RPMI8226 (cell line): Measurements from ENCODE around the gene POLR2M.

Experiments
- DNase-seq: peaks from one replicate; pipeline ENCODE4 v3.0.0-alpha.2; 2015

Gene POLR2M

DNA sequence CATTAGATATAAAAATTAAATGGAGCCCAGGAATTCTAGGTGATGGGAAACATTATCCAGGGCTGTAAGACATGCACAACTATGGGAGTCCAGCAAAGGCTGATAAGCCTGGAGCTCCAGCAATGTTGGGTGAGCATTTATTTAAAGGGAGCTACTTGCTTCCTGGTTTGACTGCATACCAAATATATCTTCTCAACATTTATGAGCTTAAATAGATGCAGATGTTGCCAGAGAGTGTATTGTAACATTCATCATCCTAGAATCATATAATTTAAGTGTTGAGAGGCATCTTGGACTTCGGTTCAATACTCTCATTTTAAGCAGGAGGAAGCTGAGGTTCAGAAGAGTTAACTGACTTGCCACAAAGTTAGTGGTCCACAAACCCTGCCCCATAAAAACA lies 12.2 kb upstream of the POLR2M start:
- no peak for DNase-seq

DNA sequence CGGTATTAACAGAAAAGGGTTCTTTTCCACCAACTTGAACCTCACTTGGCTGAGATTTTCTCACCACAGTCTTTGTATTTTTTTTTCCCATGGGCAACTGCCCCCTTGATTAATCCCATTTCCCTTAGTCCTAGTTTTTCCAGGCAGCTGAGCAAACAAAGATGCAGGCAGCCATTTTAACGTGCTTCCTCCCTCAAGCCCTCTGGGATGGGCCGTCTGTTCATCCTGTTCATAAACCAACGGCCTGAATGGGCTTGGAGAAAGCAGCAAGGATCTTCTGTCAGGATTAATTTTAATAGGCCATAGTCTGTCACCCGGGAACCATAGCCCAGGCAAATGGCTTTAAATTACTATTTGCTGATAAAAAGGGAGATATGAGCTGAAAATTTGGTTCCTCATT lies 10.4 kb upstream of the POLR2M start:
- DNase-seq: no peak

- DNase-seq: no peak
These were observed 8.9 kb upstream of the POLR2M start for GRCh38 chr15:57697588-57697987.

DNA sequence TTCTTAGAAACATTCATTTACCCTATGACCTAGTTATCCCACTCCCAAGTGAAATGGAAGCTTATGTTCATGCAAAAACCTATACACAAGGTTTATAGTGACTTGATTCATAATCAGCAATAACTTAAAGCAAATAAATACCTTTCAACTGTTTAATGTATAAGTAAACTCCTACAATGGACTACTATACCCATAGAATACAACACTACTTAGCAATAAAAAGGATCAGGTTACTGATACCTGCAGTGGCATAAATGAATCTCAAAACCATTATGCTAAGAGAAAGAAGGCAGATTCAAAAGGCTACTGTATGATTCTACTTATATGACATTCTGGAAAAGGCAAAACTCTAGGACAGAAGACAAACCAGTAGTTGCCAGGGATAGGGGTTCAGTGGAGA lies 8.3 kb upstream of the POLR2M start:
- no peak for DNase-seq

GRCh38 chr15:57698991-57699390 lies 7.5 kb upstream of the POLR2M start:
- no peak for DNase-seq

GRCh38 chr15:57703387-57703786 lies 3.1 kb upstream of the POLR2M start:
- no peak for DNase-seq

DNA sequence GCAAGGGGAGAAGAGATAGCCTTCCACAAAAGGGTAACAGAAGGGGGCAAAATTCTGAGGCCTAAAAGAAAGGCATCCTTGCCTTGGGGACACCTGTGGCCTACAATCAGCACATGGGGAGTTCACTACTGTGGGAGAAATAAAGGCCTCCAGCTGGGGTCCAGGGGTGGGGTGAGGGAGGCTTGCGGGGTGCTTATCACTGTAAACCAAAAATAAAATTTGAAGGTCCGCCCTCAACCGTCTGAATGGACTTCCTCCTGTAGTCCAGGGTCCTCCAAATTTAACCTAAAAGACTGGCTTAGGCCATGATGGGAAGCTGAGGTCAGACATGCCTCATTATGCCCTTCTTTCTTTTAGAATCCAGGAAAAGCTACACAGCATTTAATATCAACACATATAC lies 2.1 kb upstream of the POLR2M start:
- no peak for DNase-seq

DNA sequence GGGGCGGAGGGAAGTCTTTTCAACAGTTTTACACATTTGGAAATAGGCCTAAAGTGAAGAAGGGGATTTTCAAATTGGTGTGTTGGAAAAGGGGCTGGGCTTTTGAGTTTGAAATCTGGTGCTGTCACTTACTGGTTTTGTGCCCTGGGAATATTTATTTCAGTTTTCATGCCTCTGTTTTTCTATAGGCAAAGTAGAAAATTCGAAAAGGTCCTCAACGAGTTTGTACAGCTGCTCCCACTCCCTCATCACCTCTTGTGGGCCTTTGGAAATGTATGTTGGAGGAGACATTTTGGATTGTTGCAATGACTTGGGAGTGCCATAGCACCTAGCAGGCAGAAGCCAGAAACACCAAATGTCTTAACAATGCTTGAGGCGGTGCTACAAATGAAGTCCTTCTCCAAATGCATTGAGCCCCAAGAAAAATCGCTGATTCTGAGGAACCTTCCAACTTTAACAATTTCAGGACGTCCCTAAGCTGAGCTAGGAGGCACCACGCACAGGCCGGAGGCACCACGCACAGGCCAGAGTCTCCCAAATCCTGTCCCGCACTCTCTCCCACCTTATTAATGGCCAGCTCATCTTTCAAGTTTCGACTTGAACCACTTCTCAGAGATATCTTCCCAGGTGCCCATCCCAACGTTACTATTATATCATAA lies 639 bp upstream of the POLR2M start:
- no peak for DNase-seq

DNA sequence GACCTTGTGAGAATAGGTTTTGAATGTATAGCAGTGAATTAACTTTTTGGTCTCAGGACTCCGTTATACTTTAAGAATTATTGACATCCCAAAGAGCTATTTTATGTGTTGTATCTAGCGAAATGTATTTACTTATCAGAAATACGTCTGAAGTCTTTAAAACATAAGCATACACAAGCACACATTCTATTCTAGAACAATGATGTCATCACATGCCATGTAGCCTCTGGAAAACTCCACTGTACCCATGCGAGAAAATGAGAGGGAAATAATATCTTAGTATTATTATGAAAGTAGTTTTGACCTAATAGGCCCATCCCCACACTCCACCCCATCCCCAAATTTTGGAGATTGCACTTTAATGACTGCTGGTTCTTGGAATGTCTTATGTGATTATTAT lies 1.5 kb downstream of the POLR2M start:
- DNase-seq: no peak

DNA sequence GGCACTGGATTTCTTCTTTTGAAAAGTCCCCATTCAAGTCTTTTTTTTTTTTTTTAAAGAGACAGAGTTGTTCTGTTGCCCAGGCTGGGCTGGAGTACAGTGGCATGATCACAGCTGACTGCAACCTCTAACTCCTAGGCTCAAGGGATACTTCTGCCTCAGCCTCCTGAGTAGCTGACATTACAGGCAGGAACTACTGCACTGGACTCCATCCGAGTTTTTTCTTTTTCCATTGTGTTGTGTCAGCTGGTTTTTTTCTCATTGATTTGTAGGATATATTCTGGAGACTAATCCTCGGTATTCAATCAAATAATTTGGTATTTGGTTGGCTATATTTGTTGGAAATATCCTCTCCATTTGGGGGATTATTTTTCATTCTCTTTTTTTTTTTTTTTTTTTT lies 11.8 kb downstream of the POLR2M start:
- DNase-seq: no peak

DNA sequence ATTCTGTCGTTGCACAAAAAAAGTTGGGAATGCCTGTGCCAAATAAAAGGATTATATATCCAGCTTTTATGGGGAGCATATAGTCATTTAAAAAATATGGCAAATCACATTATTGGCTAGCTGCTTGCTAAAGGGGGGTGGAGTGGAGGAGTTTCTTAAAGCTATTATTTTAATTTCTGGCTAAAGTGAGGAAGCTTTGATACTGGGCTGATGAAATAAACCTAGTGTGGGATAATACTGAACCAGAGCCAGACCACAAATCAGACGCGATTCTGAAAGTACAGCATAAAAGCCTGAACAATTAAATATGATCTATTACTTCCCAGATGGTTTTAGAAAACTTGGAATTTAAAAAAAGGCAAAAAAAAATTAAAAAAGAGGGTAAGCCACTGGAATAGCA lies 14.4 kb downstream of the POLR2M start:
- no peak for DNase-seq

- DNase-seq: no peak
These were observed 19.9 kb downstream of the POLR2M start for GRCh38 chr15:57726411-57726810.

DNA sequence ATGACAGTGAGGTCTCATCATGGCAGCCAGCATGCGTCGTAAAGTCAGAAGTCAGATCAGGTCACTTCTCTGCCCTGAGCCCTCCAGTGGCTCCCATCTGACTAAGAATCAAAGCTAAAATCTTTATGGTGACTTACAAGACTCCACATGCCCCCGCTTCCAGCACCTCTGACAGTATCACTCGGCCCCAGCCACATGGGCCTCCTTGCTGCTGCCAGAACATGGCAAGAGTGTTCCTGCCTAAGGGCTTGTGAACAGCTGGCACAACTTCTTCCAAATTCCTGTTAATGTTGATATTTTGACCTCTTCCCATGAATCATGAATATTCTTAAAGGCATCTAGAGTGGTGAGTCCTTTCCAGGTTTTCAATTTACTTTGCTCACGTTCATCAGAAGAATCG lies 20.5 kb downstream of the POLR2M start:
- DNase-seq: no peak

DNA sequence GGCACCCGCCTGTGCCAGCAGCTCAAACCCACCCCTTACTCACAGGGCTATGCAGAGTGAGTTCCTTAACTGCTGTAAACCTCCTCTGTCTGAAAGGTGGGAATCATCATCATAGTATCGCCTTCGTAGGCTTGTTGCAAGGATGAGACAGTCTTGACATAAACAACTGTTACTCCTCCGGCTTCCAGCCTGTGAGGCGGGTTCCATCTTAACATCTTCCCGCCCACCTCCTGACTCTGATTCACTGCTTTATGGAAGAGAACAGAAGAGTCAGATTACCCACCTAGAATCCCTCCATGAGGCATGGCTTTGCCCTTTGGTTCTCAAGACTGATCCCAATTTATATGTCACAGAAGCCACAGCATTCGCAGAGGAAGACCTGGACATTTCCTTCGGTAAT lies 21.9 kb downstream of the POLR2M start:
- no peak for DNase-seq

GRCh38 chr15:57730876-57731275 lies 24.4 kb downstream of the POLR2M start:
- DNase-seq: no peak

DNA sequence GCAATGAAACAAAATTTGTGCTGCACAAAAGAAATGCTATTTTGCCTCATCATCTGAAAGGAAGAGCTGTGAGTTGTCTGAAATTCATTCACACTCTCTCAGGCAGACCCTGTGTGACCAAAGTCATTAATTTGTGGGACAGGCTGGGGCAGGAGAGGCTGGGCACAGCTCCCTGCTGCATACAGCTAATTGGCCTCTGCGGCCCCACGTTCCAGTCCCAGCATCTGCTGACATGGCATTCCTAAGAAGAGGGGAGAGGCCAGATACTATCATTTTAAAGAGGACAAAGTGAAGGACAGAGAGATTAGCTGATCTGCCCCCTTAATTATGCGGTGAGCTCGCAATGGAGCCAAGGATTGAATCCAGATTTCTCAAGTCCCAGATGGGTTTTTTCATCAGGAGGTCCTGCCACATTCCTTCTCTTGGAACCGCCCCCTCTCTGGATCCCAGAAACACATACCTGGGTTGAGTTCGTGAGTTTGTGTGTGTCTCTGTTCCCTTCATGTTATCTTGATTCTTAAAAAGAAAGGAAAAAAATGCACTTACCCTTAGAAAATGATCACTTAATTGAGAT lies 25.1 kb downstream of the POLR2M start:
- DNase-seq: no peak

GRCh38 chr15:57732526-57733331 lies 26.2 kb downstream of the POLR2M start:
- peak; percentile 79 for DNase-seq

DNA sequence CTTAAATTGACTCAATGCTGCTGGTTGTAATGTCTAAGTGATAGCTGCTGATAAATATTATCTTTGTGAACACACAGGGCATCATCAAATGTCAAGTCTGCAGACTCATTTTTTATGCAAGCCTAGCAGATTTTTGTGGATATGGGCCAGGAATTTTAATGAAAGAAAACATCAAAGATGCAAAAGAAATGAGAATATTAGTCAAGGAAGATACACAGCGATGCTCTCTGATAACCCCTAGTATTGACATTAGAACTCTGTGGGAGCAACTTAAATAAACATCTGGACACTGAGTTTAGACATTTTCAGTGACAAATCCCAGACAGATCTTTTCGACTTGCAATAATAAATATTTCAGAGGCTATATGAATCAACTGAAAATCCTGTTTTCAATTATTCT lies 28.3 kb downstream of the POLR2M start:
- no peak for DNase-seq

DNA sequence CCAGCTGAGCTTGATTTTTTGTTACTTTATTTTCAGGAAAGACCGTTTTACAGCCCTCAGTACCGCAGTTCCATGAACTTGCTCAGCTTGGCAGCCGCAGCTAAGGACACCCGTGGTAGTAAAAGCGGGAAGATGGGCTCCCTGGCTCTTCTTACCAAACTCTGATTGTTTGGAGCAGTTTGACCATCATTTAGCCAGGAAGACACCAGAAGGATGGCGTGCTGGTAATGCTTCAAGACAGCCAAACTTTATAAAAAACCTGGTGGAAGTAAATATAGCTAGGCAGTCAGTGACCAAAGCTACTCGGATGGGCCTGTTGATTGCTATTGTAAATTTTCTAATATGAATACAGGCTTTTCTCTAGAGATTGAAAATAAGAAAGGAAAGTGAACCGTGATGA lies 28.9 kb downstream of the POLR2M start:
- no peak for DNase-seq

GRCh38 chr15:57735891-57736290 lies 29.4 kb downstream of the POLR2M start:
- DNase-seq: no peak

DNA sequence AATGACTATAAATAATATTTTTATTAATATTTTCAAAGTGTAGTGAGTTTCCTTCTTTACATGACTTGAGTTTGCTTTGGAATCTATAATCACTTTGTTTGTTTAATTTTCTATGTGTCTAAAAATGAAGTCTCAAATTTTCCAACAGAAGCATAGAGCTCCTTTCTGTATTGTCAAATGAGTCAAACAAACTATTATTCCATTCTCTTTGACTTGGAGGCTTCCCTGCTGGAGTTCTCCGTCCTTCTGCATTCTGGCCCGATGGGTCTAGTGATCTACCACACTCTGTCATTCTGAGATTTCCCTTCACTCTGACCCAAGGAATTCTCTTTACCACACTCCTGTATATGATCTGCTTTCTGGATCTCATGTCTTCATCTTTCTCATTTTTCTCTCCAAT lies 30.1 kb downstream of the POLR2M start:
- DNase-seq: no peak

- DNase-seq: no peak
These were observed 32.3 kb downstream of the POLR2M start for GRCh38 chr15:57738734-57739237.

GRCh38 chr15:57740048-57740447 lies 33.5 kb downstream of the POLR2M start:
- DNase-seq: no peak

GRCh38 chr15:57741089-57741488 lies 34.6 kb downstream of the POLR2M start:
- DNase-seq: no peak
